Endodermal cell (in vitro differentiated cells): Measurements from ENCODE around the gene GON4L. TPM values are rescaled to one million over a fixed set of nuclear protein-coding genes. Genes with fewer than 3 reads are reported as not detected.
A peak's percentile ranks its signal among the peaks of the same experiment; 100 is the strongest.

Experiments
- DNase-seq: peaks from one replicate; pipeline ENCODE4 v3.0.0-alpha.2; 2017
- H3K27ac ChIP-seq: 2 replicates; pipeline ENCODE4 v1.5.1; 2013; ENCODE audit warnings: mild to moderate bottlenecking, low read depth, low read length, moderate library complexity
- H3K27me3 ChIP-seq: 2 replicates; pipeline ENCODE4 v1.6.1; 2013; ENCODE audit warnings: mild to moderate bottlenecking, low read length, moderate library complexity; ENCODE audit not compliant: insufficient read depth, control insufficient read depth, poor library complexity, severe bottlenecking
- H3K36me3 ChIP-seq: 2 replicates; pipeline ENCODE4 v1.7.0; 2013; ENCODE audit warnings: mild to moderate bottlenecking, low read length, moderate library complexity; ENCODE audit not compliant: control insufficient read depth, insufficient read depth
- H3K4me1 ChIP-seq: one replicate; pipeline ENCODE4 v1.7.0; 2013; ENCODE audit warnings: low read length; ENCODE audit not compliant: control insufficient read depth, insufficient read depth
- H3K4me3 ChIP-seq: 2 replicates; pipeline ENCODE4 v1.5.1; 2013; ENCODE audit warnings: mild to moderate bottlenecking, low read length, moderate library complexity
- H3K9ac ChIP-seq: 2 replicates; pipeline ENCODE4 v1.6.1; 2013; ENCODE audit warnings: mild to moderate bottlenecking, low read length, moderate library complexity; ENCODE audit not compliant: poor library complexity, severe bottlenecking; ENCODE audit errors: extremely low read depth
- H3K9me3 ChIP-seq: 2 replicates; pipeline ENCODE4 v1.6.1; 2013; ENCODE audit warnings: mild to moderate bottlenecking, low read length, moderate library complexity; ENCODE audit not compliant: control insufficient read depth
- H3K27ac Mint-ChIP-seq: 2 replicates; pipeline ENCODE4 v1.8.0; 2020; ENCODE audit warnings: mixed read lengths
- H3K27me3 Mint-ChIP-seq: 2 replicates; pipeline ENCODE4 v1.8.0; 2021; ENCODE audit warnings: mild to moderate bottlenecking, mixed read lengths; ENCODE audit not compliant: insufficient read depth
- H3K36me3 Mint-ChIP-seq: 2 replicates; pipeline ENCODE4 v1.8.0; 2020; ENCODE audit warnings: low read depth, mixed read lengths
- H3K4me1 Mint-ChIP-seq: 2 replicates; pipeline ENCODE4 v1.8.0; 2020; ENCODE audit warnings: mixed read lengths
- H3K4me3 Mint-ChIP-seq: 2 replicates; pipeline ENCODE4 v1.8.0; 2020; ENCODE audit warnings: mild to moderate bottlenecking, moderate library complexity, mixed read lengths
- H3K9me3 Mint-ChIP-seq: 2 replicates; pipeline ENCODE4 v1.8.0; 2020; ENCODE audit warnings: mild to moderate bottlenecking, mixed read lengths
- WGBS, 2 experiments: methylation state at CpG; one replicate each; pipeline versions ENCODE4 v1.1.5 to v1.1.7; 2013; ENCODE audit warnings: missing lambda C conversion rate in 2 of 2, mixed read lengths in 1 of 2; ENCODE audit not compliant: insufficient coverage in 1 of 2, insufficient read length in 1 of 2; 5-methylcytosine and 5-hydroxymethylcytosine counted together
- total RNA-seq, 2 donors: library from RNA; stranded (reverse); fragmentation: NEBNext Ultra II Directional in 1 of 2; extraction: Animal tissue kit (Norgen Biotek cat#: 25700) in 1 of 2; gene quantifications; 2 replicates in 1 of 2; 3 replicates in 1 of 2; pipeline ENCODE4 v1.2.1, GENCODE V29; 2021
- TF ChIP-seq, protein P1 (sequence below): fragments of 200-600 bp; sonication (generic); conservative IDR thresholded peaks from 2 replicates; pipeline ENCODE4 v1.5.0; 2021; ENCODE audit warnings: antibody characterized with exemption, mild to moderate bottlenecking

Gene GON4L
- total RNA-seq, 2 donors from 2014 or later, result 62.7 to 64.6 TPM

DNA sequence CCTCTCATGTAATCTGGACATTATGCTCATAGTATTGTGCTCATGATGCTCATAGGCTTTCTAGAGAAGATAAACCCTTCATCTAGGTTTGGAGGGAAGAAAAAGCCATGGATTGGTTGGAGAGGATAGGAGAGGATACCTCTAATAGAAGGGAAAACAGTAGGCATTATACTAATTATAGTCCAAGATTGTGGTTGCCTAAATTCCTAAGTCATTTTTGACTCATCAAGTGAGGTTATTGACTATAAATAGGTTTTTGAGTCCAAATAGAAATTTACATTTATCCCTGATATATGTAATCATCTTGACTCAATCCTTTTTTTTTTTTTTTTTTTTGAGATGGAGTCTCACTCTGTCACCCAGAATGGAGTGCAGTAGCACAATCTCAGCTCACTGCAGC lies 7.4 kb upstream of the GON4L start:
- Mint-ChIP-seq H3K27ac (no peak overlapping the region), H3K36me3 (no peaks in the 10 kb centered on the region)

DNA sequence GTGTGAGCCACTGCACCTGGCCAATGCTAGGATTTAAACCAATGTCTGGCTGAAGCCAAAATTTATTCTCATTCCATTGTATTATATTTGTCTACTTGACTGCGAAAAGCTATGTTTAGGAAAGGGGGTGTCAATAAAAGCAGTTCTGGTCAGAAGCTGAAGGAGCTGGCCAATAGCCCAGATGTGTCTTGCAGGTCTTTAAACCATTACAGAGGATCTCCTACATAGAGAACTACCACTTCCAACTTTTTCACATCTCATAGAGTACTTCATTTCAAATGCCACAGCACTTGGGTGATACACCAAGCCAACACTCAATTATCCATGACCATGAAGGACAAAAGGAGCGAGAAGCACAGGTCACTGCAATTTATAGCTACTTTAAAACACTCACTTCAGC lies 4.9 kb upstream of the GON4L start:
- Mint-ChIP-seq H3K4me1 (peaks cover 1% of the 10 kb centered on the region), H3K27me3 (peaks cover 18% of the 10 kb centered on the region), H3K27ac (no peak overlapping the region), H3K9me3 (no peaks in the 10 kb centered on the region), H3K36me3 (no peaks in the 10 kb centered on the region), H3K4me3 (no peak overlapping the region)
- H3K27ac ChIP-seq, result no peak overlapping the region
- peaks cover 25% of the 10 kb centered on the region for H3K27me3 ChIP-seq
- no peak overlapping the region for H3K4me3 ChIP-seq
- H3K9ac ChIP-seq, result no peak overlapping the region
- TF ChIP-seq, protein P1, sequence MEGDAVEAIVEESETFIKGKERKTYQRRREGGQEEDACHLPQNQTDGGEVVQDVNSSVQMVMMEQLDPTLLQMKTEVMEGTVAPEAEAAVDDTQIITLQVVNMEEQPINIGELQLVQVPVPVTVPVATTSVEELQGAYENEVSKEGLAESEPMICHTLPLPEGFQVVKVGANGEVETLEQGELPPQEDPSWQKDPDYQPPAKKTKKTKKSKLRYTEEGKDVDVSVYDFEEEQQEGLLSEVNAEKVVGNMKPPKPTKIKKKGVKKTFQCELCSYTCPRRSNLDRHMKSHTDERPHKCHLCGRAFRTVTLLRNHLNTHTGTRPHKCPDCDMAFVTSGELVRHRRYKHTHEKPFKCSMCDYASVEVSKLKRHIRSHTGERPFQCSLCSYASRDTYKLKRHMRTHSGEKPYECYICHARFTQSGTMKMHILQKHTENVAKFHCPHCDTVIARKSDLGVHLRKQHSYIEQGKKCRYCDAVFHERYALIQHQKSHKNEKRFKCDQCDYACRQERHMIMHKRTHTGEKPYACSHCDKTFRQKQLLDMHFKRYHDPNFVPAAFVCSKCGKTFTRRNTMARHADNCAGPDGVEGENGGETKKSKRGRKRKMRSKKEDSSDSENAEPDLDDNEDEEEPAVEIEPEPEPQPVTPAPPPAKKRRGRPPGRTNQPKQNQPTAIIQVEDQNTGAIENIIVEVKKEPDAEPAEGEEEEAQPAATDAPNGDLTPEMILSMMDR, result no peak
- no peaks in the 10 kb centered on the region for H3K4me1 ChIP-seq
- H3K9me3 ChIP-seq, result no peaks in the 10 kb centered on the region
- no peaks in the 10 kb centered on the region for H3K36me3 ChIP-seq
- WGBS, 2 experiments, result 83 to 92% methylated on average over 1 to 2 of the region's 2 CpGs
- no peak for DNase-seq

More for the DNA sequence above, 7.4 kb upstream of the GON4L start:
- Histone ChIP-seq H3K27ac (no peak overlapping the region), H3K9me3 (no peaks in the 10 kb centered on the region), H3K4me3 (no peak overlapping the region), H3K4me1 (no peaks in the 10 kb centered on the region), H3K9ac (no peak overlapping the region), H3K27me3 (peaks cover 30% of the 10 kb centered on the region), H3K36me3 (no peaks in the 10 kb centered on the region)
- DNase-seq, result no peak
- H3K9me3 Mint-ChIP-seq, result no peaks in the 10 kb centered on the region
- H3K4me3 Mint-ChIP-seq, result no peak overlapping the region
- no peaks in the 10 kb centered on the region for H3K4me1 Mint-ChIP-seq
- peaks cover 17% of the 10 kb centered on the region for H3K27me3 Mint-ChIP-seq
- TF ChIP-seq, protein P1, result no peak

DNA sequence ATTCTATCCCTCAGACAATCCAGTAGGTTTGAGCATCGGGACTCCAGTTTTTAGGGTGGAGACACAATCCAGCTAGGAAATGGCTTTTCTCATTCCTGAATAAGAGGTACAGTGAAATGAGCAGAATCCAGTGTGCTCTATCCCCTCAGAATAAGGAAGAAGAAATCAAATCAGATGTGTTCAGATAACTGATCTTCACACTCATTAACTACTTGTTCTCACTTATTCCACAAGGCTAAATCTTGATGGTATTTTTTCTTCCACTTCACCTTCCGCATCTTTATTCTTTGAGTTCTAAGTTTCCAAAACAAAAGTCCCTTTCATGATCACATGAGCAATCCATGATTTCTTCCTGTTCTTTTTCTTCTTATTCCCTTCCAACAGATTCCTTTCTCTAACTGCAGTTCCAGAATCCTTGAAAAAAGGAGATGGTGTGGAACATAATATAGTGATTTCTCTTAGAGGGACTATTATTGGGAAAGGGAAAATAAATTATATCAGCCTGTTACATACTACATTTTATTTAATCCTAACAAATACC lies 4.0 kb upstream of the GON4L start:
- TF ChIP-seq, protein P1, result no peak
- Mint-ChIP-seq H3K4me1 (peaks cover 3% of the 10 kb centered on the region), H3K27me3 (peaks cover 18% of the 10 kb centered on the region), H3K36me3 (peaks cover 1% of the 10 kb centered on the region), H3K9me3 (no peaks in the 10 kb centered on the region), H3K27ac (no peak overlapping the region), H3K4me3 (no peak overlapping the region)
- DNase-seq, result no peak
- Histone ChIP-seq H3K36me3 (no peaks in the 10 kb centered on the region), H3K9ac (no peak overlapping the region), H3K4me1 (no peaks in the 10 kb centered on the region), H3K27ac (peak overlapping the region; percentile 83), H3K27me3 (peaks cover 25% of the 10 kb centered on the region), H3K4me3 (no peak overlapping the region), H3K9me3 (no peaks in the 10 kb centered on the region)
- 88 to 92% methylated on average over 2 of the region's 2 CpGs for WGBS, 2 experiments
